A549 (cell line): Measurements from ENCODE around the gene SCUBE3.

Source experiments
- SMC3 ChIP-seq: fragments of >200 bp; sonication (Bioruptor Twin); formaldehyde crosslinking; IDR thresholded peaks from 3 replicates; pipeline ENCODE4 v1.6.1; 2018; ENCODE audit warnings: inconsistent platforms
- TF ChIP-seq, protein P1 (sequence below): IDR thresholded peaks from 2 replicates; pipeline ENCODE4 v1.6.1; 2012

GRCh38 chr6:35215665-35216411, 2.1 kb downstream of the SCUBE3 start:
- TF ChIP-seq SMC3 = no peak
- TF ChIP-seq, protein P1, sequence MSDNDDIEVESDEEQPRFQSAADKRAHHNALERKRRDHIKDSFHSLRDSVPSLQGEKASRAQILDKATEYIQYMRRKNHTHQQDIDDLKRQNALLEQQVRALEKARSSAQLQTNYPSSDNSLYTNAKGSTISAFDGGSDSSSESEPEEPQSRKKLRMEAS = no peak
